H1 (cell line): ENCODE measurements around the gene RFC3. TPM values are rescaled to one million over a fixed set of nuclear protein-coding genes. Genes with fewer than 3 reads are reported as not detected.

Experiments
- CTCF ChIA-PET: fragments of 300-600 bp; sonication (Branson Sonifier 250); formaldehyde crosslinking; loops from one replicate; lab custom pipeline; 2021; ENCODE audit not compliant: partially characterized antibody; lab: Charles Lee
- POLR2A ChIA-PET: fragments of 300-600 bp; sonication (Branson Sonifier 250); formaldehyde crosslinking; loops from one replicate; lab custom pipeline; 2021; ENCODE audit warnings: inconsistent platforms; ENCODE audit not compliant: partially characterized antibody; lab: Charles Lee
- DNase-seq, 2 experiments: peaks; one replicate each; pipeline versions ENCODE4 v3.0.0 to v3.0.0-alpha.2; 2010 to 2022; ENCODE audit warnings: low spot score in 2 of 2, low read depth in 1 of 2, mixed read lengths in 1 of 2
- FAIRE-seq: peaks from 2 replicates; lab custom pipeline; 2011; peaks lifted over from hg19 to GRCh38; lab: Jason Lieb, UNC
- H2AFZ ChIP-seq: 2 replicates; pipeline ENCODE4 v1.8.1; 2012; ENCODE audit warnings: low read length, inconsistent platforms
- H2AK5ac ChIP-seq: 2 replicates; pipeline ENCODE4 v1.6.1; 2013; ENCODE audit warnings: low read depth, low read length
- H2BK120ac ChIP-seq: replicated peaks from 2 replicates; pipeline ENCODE3; 2013; ENCODE audit warnings: low read depth, low read length, inconsistent platforms
- H2BK12ac ChIP-seq: 2 replicates; pipeline ENCODE4 v1.6.1; 2013; ENCODE audit warnings: low read depth, low read length
- H2BK15ac ChIP-seq: 2 replicates; pipeline ENCODE4 v1.6.1; 2013; ENCODE audit warnings: low read length
- H2BK20ac ChIP-seq: 2 replicates; pipeline ENCODE4 v1.6.1; 2013; ENCODE audit warnings: low read length
- H2BK5ac ChIP-seq: 2 replicates; pipeline ENCODE4 v1.6.1; 2013; ENCODE audit warnings: low read depth, low read length
- H3K14ac ChIP-seq: 2 replicates; pipeline ENCODE4 v1.6.1; 2013; ENCODE audit warnings: inconsistent platforms; ENCODE audit not compliant: insufficient read length
- H3K18ac ChIP-seq: 2 replicates; pipeline ENCODE4 v1.6.1; 2013; ENCODE audit warnings: low read length; ENCODE audit errors: extremely low read depth
- H3K23ac ChIP-seq: 2 replicates; pipeline ENCODE4 v1.6.1; 2013; ENCODE audit warnings: inconsistent platforms; ENCODE audit not compliant: insufficient read length
- H3K23me2 ChIP-seq: 2 replicates; pipeline ENCODE4 v1.6.1; 2013; ENCODE audit warnings: low read depth, low read length
- H3K27ac ChIP-seq: 2 replicates; pipeline ENCODE4 v1.6.1; 2011; ENCODE audit warnings: low read depth, low read length, inconsistent platforms
- H3K27me3 ChIP-seq, 4 experiments: replicated peaks in 1 of 4; 1 replicate in 1 of 4; 2 replicates in 3 of 4; pipeline versions ENCODE4 v1.6.1 to v1.8.1; 2011 to 2013; ENCODE audit warnings: low read length in 3 of 4, mild to moderate bottlenecking in 3 of 4, inconsistent platforms in 2 of 4, mixed read lengths in 2 of 4, moderate library complexity in 1 of 4; ENCODE audit not compliant: control insufficient read depth in 3 of 4, insufficient read depth in 3 of 4; ENCODE audit errors: extremely low read depth in 1 of 4
- H3K36me3 ChIP-seq, 4 experiments: 2 replicates each; pipeline versions ENCODE4 v1.6.1 to v1.8.1; 2011 to 2013; ENCODE audit warnings: mild to moderate bottlenecking in 4 of 4, low read length in 3 of 4, moderate library complexity in 2 of 4, control low read depth in 1 of 4, inconsistent platforms in 1 of 4; ENCODE audit not compliant: insufficient read depth in 4 of 4, control insufficient read depth in 2 of 4
- H3K4ac ChIP-seq: replicated peaks from 2 replicates; pipeline ENCODE3; 2013; ENCODE audit warnings: low read length, low read depth, mixed read lengths, inconsistent platforms; ENCODE audit not compliant: insufficient read length
- H3K4me1 ChIP-seq, 4 experiments: replicated peaks in 1 of 4; 1 replicate in 1 of 4; 2 replicates in 3 of 4; pipeline versions ENCODE4 v1.6.1 to v1.8.1; 2011 to 2013; ENCODE audit warnings: low read length in 3 of 4, inconsistent platforms in 2 of 4, mixed read lengths in 1 of 4; ENCODE audit not compliant: insufficient read depth in 4 of 4, control insufficient read depth in 3 of 4
- H3K4me2 ChIP-seq, 2 experiments: 2 replicates each; pipeline versions ENCODE4 v1.6.1 to v1.8.1; 2011 to 2013; ENCODE audit warnings: low read depth in 2 of 2, low read length in 2 of 2, control low read depth in 1 of 2, inconsistent platforms in 1 of 2, mild to moderate bottlenecking in 1 of 2; ENCODE audit not compliant: insufficient read depth in 1 of 2
- H3K4me3 ChIP-seq, 4 experiments: fragments of 200-600, 300-600 bp in 1 of 4; sonication (generic), shearing (Covaris generic), sonication (Bioruptor Twin) in 1 of 4; 2 replicates each; pipeline versions ENCODE4 v1.5.1 to v1.8.1; 2011 to 2016; ENCODE audit warnings: low read length in 4 of 4, low read depth in 3 of 4, control low read depth in 2 of 4, inconsistent platforms in 2 of 4, mild to moderate bottlenecking in 2 of 4, mixed read lengths in 1 of 4, moderate library complexity in 1 of 4; ENCODE audit not compliant: insufficient read depth in 2 of 4; ENCODE audit errors: extremely low read depth in 1 of 4
- H3K56ac ChIP-seq: replicated peaks from 2 replicates; pipeline ENCODE3; 2013; ENCODE audit warnings: low read depth, mild to moderate bottlenecking, mixed read lengths, low read length, inconsistent platforms; ENCODE audit not compliant: insufficient read length
- H3K79me1 ChIP-seq: 2 replicates; pipeline ENCODE4 v1.6.1; 2013; ENCODE audit warnings: low read depth, low read length, control low read depth
- H3K79me2 ChIP-seq, 2 experiments: 2 replicates each; pipeline versions ENCODE4 v1.6.1 to v1.8.1; 2012 to 2013; ENCODE audit warnings: low read length in 2 of 2, mild to moderate bottlenecking in 2 of 2, inconsistent platforms in 1 of 2; ENCODE audit not compliant: insufficient read depth in 2 of 2, control insufficient read depth in 1 of 2
- H3K9ac ChIP-seq, 4 experiments: replicated peaks in 1 of 4; 1 replicate in 1 of 4; 2 replicates in 3 of 4; pipeline versions ENCODE4 v1.6.1 to v1.8.1; 2011 to 2013; ENCODE audit warnings: low read depth in 3 of 4, low read length in 3 of 4, control low read depth in 2 of 4, mild to moderate bottlenecking in 2 of 4, moderate library complexity in 2 of 4, inconsistent platforms in 1 of 4; ENCODE audit errors: extremely low read depth in 1 of 4
- H3K9me3 ChIP-seq, 2 experiments: 2 replicates each; pipeline versions ENCODE4 v1.6.1 to v1.8.1; 2012 to 2013; ENCODE audit warnings: mild to moderate bottlenecking in 2 of 2, moderate library complexity in 2 of 2, control low read depth in 1 of 2, inconsistent platforms in 1 of 2, low read depth in 1 of 2, low read length in 1 of 2, mixed read lengths in 1 of 2; ENCODE audit not compliant: insufficient read depth in 2 of 2
- H4K20me1 ChIP-seq, 2 experiments: replicated peaks in 1 of 2; 2 replicates each; pipeline versions ENCODE3 to v1.8.1; 2011 to 2013; ENCODE audit warnings: inconsistent platforms in 2 of 2, low read length in 2 of 2, mild to moderate bottlenecking in 1 of 2; ENCODE audit not compliant: insufficient read depth in 2 of 2, control insufficient read depth in 1 of 2
- H4K5ac ChIP-seq: 2 replicates; pipeline ENCODE4 v1.6.1; 2013; ENCODE audit warnings: low read length, low read depth, mixed read lengths, inconsistent platforms; ENCODE audit not compliant: insufficient read length
- H4K8ac ChIP-seq: 2 replicates; pipeline ENCODE4 v1.8.0; 2013; ENCODE audit warnings: mild to moderate bottlenecking, moderate library complexity, low read length, inconsistent platforms; ENCODE audit not compliant: insufficient read depth; ENCODE audit errors: extremely low read depth
- H4K91ac ChIP-seq: replicated peaks from 2 replicates; pipeline ENCODE3; 2013; ENCODE audit warnings: low read length, mixed read lengths, inconsistent platforms; ENCODE audit not compliant: insufficient read length
- BCL11A ChIP-seq, 2 experiments: IDR thresholded peaks; one replicate each; pipeline ENCODE4 v1.6.1; 2011; ENCODE audit warnings: low read depth in 2 of 2, low read length in 2 of 2, mild to moderate bottlenecking in 2 of 2
- CREB1 ChIP-seq: IDR thresholded peaks from 2 replicates; pipeline ENCODE4 v1.6.1; 2012; ENCODE audit warnings: inconsistent platforms
- FOSL1 ChIP-seq: IDR thresholded peaks from 2 replicates; pipeline ENCODE4 v1.6.1; 2011; ENCODE audit warnings: mild to moderate bottlenecking, low read depth, low read length, moderate library complexity; ENCODE audit not compliant: insufficient read depth
- KDM1A ChIP-seq: fragments of 200-600, 300-600 bp; sonication (generic); IDR thresholded peaks from 2 replicates; pipeline ENCODE4 v1.7.1; 2016; ENCODE audit warnings: mild to moderate bottlenecking, low read length, borderline replicate concordance
- PHF8 ChIP-seq: fragments of 200-600 bp; sonication (generic); conservative IDR thresholded peaks from 2 replicates; pipeline ENCODE4 v1.7.1; 2012; ENCODE audit warnings: low read depth, mild to moderate bottlenecking, inconsistent platforms, low read length, moderate library complexity
- POU5F1 ChIP-seq: IDR thresholded peaks from 2 replicates; pipeline ENCODE4 v1.6.1; 2011; ENCODE audit warnings: low read depth, mild to moderate bottlenecking, low read length, moderate library complexity
- SAP30 ChIP-seq: fragments of 300-600 bp; sonication (generic); IDR thresholded peaks from 2 replicates; pipeline ENCODE4 v1.7.1; 2012; ENCODE audit warnings: low read length, moderate library complexity, mild to moderate bottlenecking, inconsistent platforms; ENCODE audit not compliant: insufficient read depth, insufficient replicate concordance
- TCF12 ChIP-seq: IDR thresholded peaks from 2 replicates; pipeline ENCODE4 v1.6.1; 2011; ENCODE audit warnings: low read depth, mild to moderate bottlenecking, low read length
- TEAD4 ChIP-seq: IDR thresholded peaks from 2 replicates; pipeline ENCODE4 v1.6.1; 2012; ENCODE audit warnings: low read depth, low read length, inconsistent platforms, mixed read lengths
- WGBS, 2 experiments: shearing (Covaris generic) in 1 of 2; methylation state at CpG; one replicate each; pipeline versions ENCODE4 v1.1.6 to v1.1.7; 2013 to 2015; ENCODE audit warnings: low lambda C conversion rate in 2 of 2, mixed read lengths in 2 of 2, inconsistent platforms in 1 of 2, low coverage in 1 of 2, missing lambda C conversion rate in 1 of 2; ENCODE audit not compliant: insufficient replicate concordance in 2 of 2, insufficient coverage in 1 of 2, insufficient read length in 1 of 2; ENCODE audit errors: extremely low coverage in 1 of 2, missing lambda C conversion rate in 1 of 2; 5-methylcytosine and 5-hydroxymethylcytosine counted together
- polyA plus RNA-seq, 7 experiments: library from polyadenylated mRNA; depleted of rRNA in 3 of 7; stranded (reverse) in 5 of 7; unstranded in 2 of 7; fragments of >200 nt in 5 of 7; fragments of 200-250 nt in 2 of 7; gene quantifications; 1 replicate in 5 of 7; 2 replicates in 1 of 7; 4 replicates in 1 of 7; pipeline versions ENCODE4 v1.2.1 to v1.2.3, GENCODE V29; 2011 to 2013; ENCODE audit warnings: missing spikeins in 2 of 7, mixed read lengths in 2 of 7
- total RNA-seq: library from RNA; stranded (reverse); fragmentation: NEBNext Ultra II Directional; extraction: Animal tissue kit (Norgen Biotek cat#: 25700); gene quantifications from 2 replicates; pipeline ENCODE4 v1.2.1, GENCODE V29; 2021
- TF ChIP-seq, protein P1 (sequence below): IDR thresholded peaks from 2 replicates; pipeline ENCODE4 v1.6.1; 2012; ENCODE audit warnings: low read length, inconsistent platforms
- TF ChIP-seq, protein P2 (sequence below): IDR thresholded peaks from 2 replicates; pipeline ENCODE4 v1.6.1; 2011; ENCODE audit warnings: low read length, improper control_type of control experiment

RFC3 gene
- total and polyA plus RNA-seq, 2 of the 8 experiments (the other 6 are each of a cell fraction or from before 2014, with no cell fraction given) = 26.4 to 45.6 TPM

DNA sequence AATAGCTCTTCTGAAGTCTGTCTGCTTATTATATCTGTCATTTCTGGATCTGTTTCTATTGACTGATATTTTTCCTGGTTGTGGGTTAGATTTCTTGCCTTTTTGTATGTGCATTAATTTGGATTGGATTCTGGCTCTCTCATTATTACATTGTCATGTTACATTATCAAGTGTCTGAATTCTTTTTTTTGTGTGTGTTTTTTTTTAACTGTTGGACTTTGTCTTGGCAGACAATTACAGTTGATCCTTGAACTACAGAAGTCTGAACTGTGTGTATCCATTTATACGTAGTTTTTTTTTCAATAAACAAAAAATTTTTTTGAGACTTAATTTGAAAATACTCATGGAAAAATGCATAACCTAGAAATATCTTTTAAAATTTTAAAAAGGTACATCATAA lies 22.5 kb downstream of the RFC3 start:
- Histone ChIP-seq H3K23me2 (no peaks in the 10 kb centered on the region), H2AK5ac (no peak overlapping the region), H3K27me3 (no peaks in the 10 kb centered on the region), H2AFZ (no peak overlapping the region), H3K9me3 (no peaks in the 10 kb centered on the region), H2BK20ac (no peak overlapping the region), H4K91ac (no peak overlapping the region), H3K18ac (no peak overlapping the region), H4K20me1 (peaks cover 0 to 4% of the 10 kb centered on the region in 2 experiments), H2BK15ac (no peak overlapping the region), H3K4me2 (no peak overlapping the region), H3K79me2 (no peaks in the 10 kb centered on the region), H3K4ac (no peak overlapping the region), H4K5ac (no peak overlapping the region), H4K8ac (no peak overlapping the region), H3K56ac (no peak overlapping the region), H2BK12ac (no peak overlapping the region), H3K14ac (no peak overlapping the region), H2BK120ac (no peak overlapping the region), H3K79me1 (no peaks in the 10 kb centered on the region), H3K23ac (no peak overlapping the region), H3K4me3 (no peak overlapping the region), H3K36me3 (peaks cover 2 to 36% (median 8%) of the 10 kb centered on the region in 4 experiments; a peak in 5 of 8 replicates), H3K9ac (no peak overlapping the region), H3K4me1 (no peaks in the 10 kb centered on the region), H2BK5ac (no peak overlapping the region), H3K27ac (no peak overlapping the region)
- no peak for FAIRE-seq
- WGBS, 2 experiments = 96% methylated on average over 1 of the region's 1 CpG; no CpG with 5 or more reads in 1 of the 2 experiments
- ChIA-PET POLR2A (no interaction called here), CTCF (interaction anchor here (2.0 kb wide), 1 partner anchor 40 kb away, joined by 6 read pairs; no protein-coding TSS in a partner anchor)
- no peak for DNase-seq
- TF ChIP-seq FOSL1 (no peak), TEAD4 (no peak), TCF12 (no peak), SAP30 (no peak), CREB1 (no peak), POU5F1 (no peak), BCL11A (IDR thresholded peaks at IDR 0.05; ENCODE audit: low read depth in 2 of 2, low read length in 2 of 2) (no peak), PHF8 (no peak), KDM1A (no peak)
- TF ChIP-seq, protein P1, sequence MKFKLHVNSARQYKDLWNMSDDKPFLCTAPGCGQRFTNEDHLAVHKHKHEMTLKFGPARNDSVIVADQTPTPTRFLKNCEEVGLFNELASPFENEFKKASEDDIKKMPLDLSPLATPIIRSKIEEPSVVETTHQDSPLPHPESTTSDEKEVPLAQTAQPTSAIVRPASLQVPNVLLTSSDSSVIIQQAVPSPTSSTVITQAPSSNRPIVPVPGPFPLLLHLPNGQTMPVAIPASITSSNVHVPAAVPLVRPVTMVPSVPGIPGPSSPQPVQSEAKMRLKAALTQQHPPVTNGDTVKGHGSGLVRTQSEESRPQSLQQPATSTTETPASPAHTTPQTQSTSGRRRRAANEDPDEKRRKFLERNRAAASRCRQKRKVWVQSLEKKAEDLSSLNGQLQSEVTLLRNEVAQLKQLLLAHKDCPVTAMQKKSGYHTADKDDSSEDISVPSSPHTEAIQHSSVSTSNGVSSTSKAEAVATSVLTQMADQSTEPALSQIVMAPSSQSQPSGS = no peak
- TF ChIP-seq, protein P2, sequence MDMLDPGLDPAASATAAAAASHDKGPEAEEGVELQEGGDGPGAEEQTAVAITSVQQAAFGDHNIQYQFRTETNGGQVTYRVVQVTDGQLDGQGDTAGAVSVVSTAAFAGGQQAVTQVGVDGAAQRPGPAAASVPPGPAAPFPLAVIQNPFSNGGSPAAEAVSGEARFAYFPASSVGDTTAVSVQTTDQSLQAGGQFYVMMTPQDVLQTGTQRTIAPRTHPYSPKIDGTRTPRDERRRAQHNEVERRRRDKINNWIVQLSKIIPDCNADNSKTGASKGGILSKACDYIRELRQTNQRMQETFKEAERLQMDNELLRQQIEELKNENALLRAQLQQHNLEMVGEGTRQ = no peak
